ENCODE data around the gene ATG16L2.

DNA sequence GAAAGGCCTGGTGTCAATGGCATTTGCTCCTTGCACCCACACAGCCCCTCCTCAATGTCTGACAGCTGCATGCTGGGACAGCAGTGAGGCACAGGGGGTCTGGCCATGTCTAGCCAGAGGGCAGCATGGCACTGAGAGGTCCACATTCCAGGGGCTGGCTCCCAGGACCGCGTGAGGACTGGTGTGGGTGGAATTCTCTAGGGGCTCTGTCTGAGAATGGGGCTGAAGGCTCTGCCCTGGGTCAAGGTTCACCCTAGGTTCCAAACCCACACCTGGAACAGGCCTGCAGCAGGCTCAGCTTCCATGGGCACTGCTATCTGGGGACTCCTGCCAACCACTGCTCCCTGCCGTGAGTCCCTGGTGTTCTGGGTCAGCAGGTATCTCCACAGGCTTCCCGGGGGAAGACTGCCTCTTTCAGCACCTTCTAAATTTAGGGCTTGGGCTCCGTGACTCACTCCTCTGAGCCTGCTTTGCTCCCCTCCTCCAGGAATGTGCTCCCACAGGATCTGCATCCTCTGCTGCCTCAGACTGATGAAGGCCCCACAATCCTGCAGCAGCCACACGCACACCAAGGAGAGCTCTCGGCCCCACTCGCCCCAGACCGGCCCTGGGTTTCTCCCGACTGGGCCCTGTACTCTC is 24.6 kb upstream of the ATG16L2 start:
- TF ChIP-seq ZNF274 (IDR thresholded peaks at IDR 0.05; ENCODE audit: low read depth, low read length) (no peak), YY1 (IDR thresholded peaks at IDR 0.05; ENCODE audit: insufficient read depth, insufficient read length) (no peak), SUZ12 (IDR thresholded peaks at IDR 0.05; ENCODE audit: extremely low read depth, insufficient read depth, insufficient read length) (no peak)
